HepG2 (cell line): Measurements from ENCODE around the gene DCP1B. TPM values are rescaled to one million over a fixed set of nuclear protein-coding genes. Genes with fewer than 3 reads are reported as not detected.
A peak's percentile ranks its signal among the peaks of the same experiment; 100 is the strongest.

ENCODE experiments used
- ATAC-seq: fragments of 200-7000 bp; cut with Tn5 transposase; 3 replicates; pipeline ENCODE4 v1.9.1; 2020; ENCODE audit warnings: mild to moderate bottlenecking, moderate library complexity
- BruUV-seq: library from RNA; stranded (reverse); fragments of 400-500 nt; replicated peaks from 2 replicates; lab custom pipeline; 2021; lab: Mats Ljungman, UMichigan
- CTCF ChIA-PET: fragments of 300-600 bp; formaldehyde crosslinking; extraction: SDS; loops from one replicate; lab custom pipeline; 2021; ENCODE audit warnings: low total read pairs, inconsistent platforms, low intra/inter-chr PET ratio; lab: Yijun Ruan, JAX
- POLR2A ChIA-PET: fragments of 350-600 bp; sonication (Branson Sonifier 250); formaldehyde crosslinking; loops from one replicate; lab custom pipeline; 2020; ENCODE audit warnings: antibody characterized with exemption, inconsistent platforms; lab: Yijun Ruan, JAX
- DNase-seq: peaks from one replicate; pipeline ENCODE4 v3.0.0-alpha.2; 2015; ENCODE audit warnings: low spot score
- FAIRE-seq: peaks from 3 replicates; lab custom pipeline; 2011; peaks lifted over from hg19 to GRCh38; lab: Jason Lieb, UNC
- H2AFZ ChIP-seq: one replicate; pipeline ENCODE4 v1.6.1; 2011; ENCODE audit warnings: low read length, inconsistent platforms
- H3K27ac ChIP-seq: fragments of 300-600 bp; 3 replicates; pipeline ENCODE4 v1.8.0; 2011; ENCODE audit warnings: mixed run types, mild to moderate bottlenecking, mixed read lengths, low read length, inconsistent platforms; ENCODE audit not compliant: insufficient read depth; ENCODE audit errors: extremely low read length
- H3K27me3 ChIP-seq, 2 experiments: fragments of 200-600 bp in 1 of 2; 2 replicates in 1 of 2; 3 replicates in 1 of 2; pipeline versions ENCODE4 v1.6.0 to v1.8.0; 2011; ENCODE audit warnings: low read length in 2 of 2, mild to moderate bottlenecking in 2 of 2, moderate library complexity in 2 of 2, inconsistent platforms in 1 of 2; ENCODE audit not compliant: insufficient read depth in 2 of 2, control insufficient read depth in 1 of 2
- H3K36me3 ChIP-seq, 2 experiments: fragments of 200-600 bp in 1 of 2; replicated peaks in 1 of 2; 2 replicates in 1 of 2; 3 replicates in 1 of 2; pipeline versions ENCODE4 v1.5.1 to v1.8.0; 2011; ENCODE audit warnings: low read length in 2 of 2, inconsistent platforms in 1 of 2; ENCODE audit not compliant: insufficient read depth in 2 of 2, control insufficient read depth in 1 of 2
- H3K4me1 ChIP-seq: 2 replicates; pipeline ENCODE4 v1.5.1; 2012; ENCODE audit warnings: low read length, inconsistent platforms; ENCODE audit not compliant: insufficient read depth
- H3K4me2 ChIP-seq: 2 replicates; pipeline ENCODE4 v1.6.0; 2011; ENCODE audit warnings: low read depth, low read length, inconsistent platforms
- H3K4me3 ChIP-seq, 3 experiments: fragments of 200-600 bp in 1 of 3; sonication (generic), shearing (Covaris generic) in 1 of 3; replicated peaks in 1 of 3; 2 replicates each; pipeline ENCODE4 v1.5.1; 2011 to 2016; ENCODE audit warnings: low read length in 3 of 3, inconsistent platforms in 2 of 3, low read depth in 2 of 3, mild to moderate bottlenecking in 2 of 3, control low read depth in 1 of 3, mixed read lengths in 1 of 3; ENCODE audit not compliant: insufficient read depth in 1 of 3
- H3K79me2 ChIP-seq: one replicate; pipeline ENCODE4 v1.6.1; 2011; ENCODE audit warnings: low read length, inconsistent platforms; ENCODE audit not compliant: insufficient read depth
- H3K9ac ChIP-seq: 2 replicates; pipeline ENCODE4 v1.6.0; 2011; ENCODE audit warnings: mild to moderate bottlenecking, low read depth, low read length, inconsistent platforms; ENCODE audit not compliant: insufficient read depth
- H3K9me3 ChIP-seq: 2 replicates; pipeline ENCODE4 v1.5.1; 2012; ENCODE audit warnings: mild to moderate bottlenecking, low read length
- H4K20me1 ChIP-seq: 2 replicates; pipeline ENCODE4 v1.6.0; 2011; ENCODE audit warnings: inconsistent platforms, mild to moderate bottlenecking, low read length, moderate library complexity; ENCODE audit not compliant: insufficient read depth
- SIX1 ChIP-seq: sonication (generic); formaldehyde crosslinking; IDR thresholded peaks from 2 replicates; pipeline ENCODE4 v1.4.0; 2020; ENCODE audit warnings: missing genetic modification reagents, borderline replicate concordance
- ZBTB33 ChIP-seq: sonication (generic); formaldehyde crosslinking; IDR thresholded peaks from 2 replicates; pipeline ENCODE4 v1.4.0; 2020; ENCODE audit warnings: missing genetic modification reagents
- ZFAT ChIP-seq: sonication (generic); formaldehyde crosslinking; conservative IDR thresholded peaks from 2 replicates; pipeline ENCODE4 v1.8.1; 2023; ENCODE audit warnings: missing genetic modification reagents, inconsistent platforms
- ZNF138 ChIP-seq: sonication (generic); formaldehyde crosslinking; IDR thresholded peaks from 2 replicates; pipeline ENCODE4 v1.5.0; 2020; ENCODE audit warnings: mild to moderate bottlenecking, low read depth, missing genetic modification reagents
- WGBS: methylation state at CpG from one replicate; pipeline ENCODE4 v1.1.6; 2017; ENCODE audit warnings: low lambda C conversion rate; 5-methylcytosine and 5-hydroxymethylcytosine counted together
- in situ Hi-C: cut with HindIII; loops from 2 replicates; pipeline ENCODE4 v1.10.0; 2017; ENCODE audit warnings: low pct_unique_long_range_greater_than_20kb; ENCODE audit not compliant: extremely low pct_ligation_motif_present
- intact Hi-C: fragments of 100-400 bp; cut with micrococcal nuclease; formaldehyde crosslinking; loops from one replicate; pipeline ENCODE4 v1.10.0; 2022; ENCODE audit not compliant: unreplicated experiment
- polyA plus RNA-seq, 8 experiments: library from polyadenylated mRNA; depleted of rRNA in 3 of 8; stranded (reverse) in 7 of 8; unstranded in 1 of 8; fragments of >200 nt; fragmentation: Illumina TruSeq in 4 of 8; extraction: Trizol in 4 of 8; gene quantifications; 2 replicates each; pipeline versions ENCODE4 v1.2.1 to v1.2.3, GENCODE V29; 2011 to 2016; ENCODE audit warnings: low read depth in 4 of 8, missing spikeins in 1 of 8, mixed read lengths in 1 of 8; ENCODE audit not compliant: insufficient read depth in 1 of 8
- total RNA-seq, 5 experiments: library from RNA; depleted of rRNA; stranded (reverse); fragments of >200 nt; fragmentation: Illumina TruSeq; extraction: Trizol; gene quantifications; 2 replicates each; pipeline ENCODE4 v1.2.3, GENCODE V29; 2016; ENCODE audit warnings: low read depth in 1 of 5

The DCP1B gene
- total and polyA plus RNA-seq, 2 of the 13 experiments (the other 11 are each of a cell fraction or from before 2014, with no cell fraction given) = 11.4 to 27.2 TPM

- TF ChIP-seq ZNF138 (CRISPR knock-in tag) (no peak), SIX1 (CRISPR knock-in tag) (no peak)
Measured at GRCh38 chr12:1937481-1938224, 66.6 kb downstream of the DCP1B start (continued).

- 90% methylated on average over 15 of the region's 25 CpGs for WGBS
- CTCF ChIA-PET = interaction anchor here (4.4 kb wide), 1 partner anchor 141 kb away, joined by 88 read pairs; no protein-coding TSS in a partner anchor
- Histone ChIP-seq H3K27ac (no peak overlapping the region), H3K79me2 (no peaks in the 10 kb centered on the region), H2AFZ (no peak overlapping the region), H3K9me3 (no peaks in the 10 kb centered on the region), H4K20me1 (no peaks in the 10 kb centered on the region), H3K27me3 (no peaks in the 10 kb centered on the region; a peak in 1 of 5 replicates), H3K9ac (no peak overlapping the region), H3K4me1 (peaks cover 10% of the 10 kb centered on the region), H3K4me3 (no peak overlapping the region), H3K36me3 (peaks cover 4 to 13% of the 10 kb centered on the region in 2 experiments; a peak in 3 of 5 replicates), H3K4me2 (no peak overlapping the region)
- no TSS peak for BruUV-seq
- in situ Hi-C loops (loop anchor here (5.0 kb wide), 2 partner anchors 144 to 289 kb away; no protein-coding TSS in a partner anchor), intact Hi-C loops (no loop called here)
- POLR2A ChIA-PET = no interaction called here
- ATAC-seq = no peak
- no peak for TF ChIP-seq ZFAT (CRISPR knock-in tag)
- peak; percentile 62; the same call in 1 of the 2 replicates for TF ChIP-seq ZBTB33 (CRISPR knock-in tag)
- no peak for DNase-seq
- FAIRE-seq = no peak
Measured at GRCh38 chr12:1936406-1937320, 67.6 kb downstream of the DCP1B start.
